BE2C (cell line): ENCODE data around the gene SCART1.

Experiments used
- DNase-seq: peaks from one replicate; pipeline ENCODE4 v3.0.0-alpha.2; 2020
- H3K27me3 ChIP-seq: fragments of 250-450 bp; sonication (Bioruptor Pico); 2 replicates; pipeline ENCODE4 v1.5.1; 2020; ENCODE audit warnings: mild to moderate bottlenecking
- H3K36me3 ChIP-seq: fragments of 250-450 bp; sonication (Bioruptor Pico); 2 replicates; pipeline ENCODE4 v1.5.1; 2020; ENCODE audit warnings: mild to moderate bottlenecking
- H3K4me1 ChIP-seq: fragments of 250-450 bp; sonication (Bioruptor Pico); 2 replicates; pipeline ENCODE4 v1.5.1; 2020
- H3K4me3 ChIP-seq: 2 replicates; pipeline ENCODE4 v1.5.1; 2011; ENCODE audit warnings: low read depth, low read length
- H3K9me3 ChIP-seq: fragments of 250-450 bp; sonication (Bioruptor Pico); 2 replicates; pipeline ENCODE4 v1.5.1; 2020
- TF ChIP-seq, protein P1 (sequence below): IDR thresholded peaks from 2 replicates; pipeline ENCODE4 v1.5.1; 2012; ENCODE audit warnings: mild to moderate bottlenecking, low read depth, low read length

Gene SCART1

DNA sequence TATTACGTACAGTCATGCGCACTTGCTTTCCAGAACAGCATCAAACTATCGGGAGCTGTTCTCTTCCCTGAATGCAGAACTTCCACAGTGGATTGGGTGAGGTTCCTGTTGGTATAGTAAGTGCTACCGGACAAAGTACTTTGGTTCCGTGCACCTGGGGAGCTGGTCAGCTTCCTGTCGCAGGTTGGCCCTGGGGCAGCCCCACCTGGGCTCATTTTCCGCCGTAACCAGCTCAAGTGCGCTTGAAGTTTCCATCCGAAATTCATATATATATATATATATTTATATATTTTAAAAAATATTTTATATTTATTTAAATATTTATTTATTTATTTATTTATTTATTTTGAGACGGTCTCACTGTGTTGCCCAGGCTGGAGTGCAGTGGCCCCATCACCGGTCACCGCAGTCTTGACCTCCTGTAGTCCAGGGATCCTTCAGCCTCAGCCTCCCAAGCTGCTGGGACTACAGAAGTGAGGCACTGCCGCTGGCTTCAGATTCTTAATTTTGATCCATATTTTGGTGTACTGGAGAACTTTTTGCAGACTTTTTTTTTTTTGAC lies 6.5 kb downstream of the SCART1 start:
- no peaks in the 10 kb centered on the region for H3K4me1 ChIP-seq
- H3K4me3 ChIP-seq = no peak overlapping the region
- TF ChIP-seq, protein P1, sequence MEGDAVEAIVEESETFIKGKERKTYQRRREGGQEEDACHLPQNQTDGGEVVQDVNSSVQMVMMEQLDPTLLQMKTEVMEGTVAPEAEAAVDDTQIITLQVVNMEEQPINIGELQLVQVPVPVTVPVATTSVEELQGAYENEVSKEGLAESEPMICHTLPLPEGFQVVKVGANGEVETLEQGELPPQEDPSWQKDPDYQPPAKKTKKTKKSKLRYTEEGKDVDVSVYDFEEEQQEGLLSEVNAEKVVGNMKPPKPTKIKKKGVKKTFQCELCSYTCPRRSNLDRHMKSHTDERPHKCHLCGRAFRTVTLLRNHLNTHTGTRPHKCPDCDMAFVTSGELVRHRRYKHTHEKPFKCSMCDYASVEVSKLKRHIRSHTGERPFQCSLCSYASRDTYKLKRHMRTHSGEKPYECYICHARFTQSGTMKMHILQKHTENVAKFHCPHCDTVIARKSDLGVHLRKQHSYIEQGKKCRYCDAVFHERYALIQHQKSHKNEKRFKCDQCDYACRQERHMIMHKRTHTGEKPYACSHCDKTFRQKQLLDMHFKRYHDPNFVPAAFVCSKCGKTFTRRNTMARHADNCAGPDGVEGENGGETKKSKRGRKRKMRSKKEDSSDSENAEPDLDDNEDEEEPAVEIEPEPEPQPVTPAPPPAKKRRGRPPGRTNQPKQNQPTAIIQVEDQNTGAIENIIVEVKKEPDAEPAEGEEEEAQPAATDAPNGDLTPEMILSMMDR = no peak
- no peaks in the 10 kb centered on the region for H3K9me3 ChIP-seq
- no peaks in the 10 kb centered on the region for H3K27me3 ChIP-seq
- no peak for DNase-seq
- no peaks in the 10 kb centered on the region for H3K36me3 ChIP-seq

DNA sequence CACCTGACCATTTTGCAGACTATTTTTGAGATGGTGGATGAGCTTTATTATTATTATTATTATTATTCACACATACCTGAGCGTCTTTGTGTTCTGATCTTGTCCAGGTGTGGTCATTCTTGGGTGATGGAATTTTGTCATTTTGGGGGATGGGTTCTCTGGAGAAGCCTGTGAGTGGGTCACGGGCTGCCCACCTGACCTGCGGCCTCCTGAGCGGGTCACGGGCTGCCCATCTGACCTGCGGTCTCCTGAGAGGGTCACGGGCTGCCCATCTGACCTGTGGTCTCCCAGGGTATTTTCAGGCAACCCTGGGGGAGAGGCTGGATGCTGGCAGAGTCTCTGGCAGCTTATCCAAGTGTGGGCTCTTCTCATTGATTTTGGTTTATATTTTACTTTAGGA lies 7.3 kb downstream of the SCART1 start:
- TF ChIP-seq, protein P1 = no peak
- Histone ChIP-seq H3K36me3 (no peaks in the 10 kb centered on the region), H3K27me3 (no peaks in the 10 kb centered on the region), H3K9me3 (no peaks in the 10 kb centered on the region), H3K4me1 (no peaks in the 10 kb centered on the region), H3K4me3 (no peak overlapping the region)
- no peak for DNase-seq

DNA sequence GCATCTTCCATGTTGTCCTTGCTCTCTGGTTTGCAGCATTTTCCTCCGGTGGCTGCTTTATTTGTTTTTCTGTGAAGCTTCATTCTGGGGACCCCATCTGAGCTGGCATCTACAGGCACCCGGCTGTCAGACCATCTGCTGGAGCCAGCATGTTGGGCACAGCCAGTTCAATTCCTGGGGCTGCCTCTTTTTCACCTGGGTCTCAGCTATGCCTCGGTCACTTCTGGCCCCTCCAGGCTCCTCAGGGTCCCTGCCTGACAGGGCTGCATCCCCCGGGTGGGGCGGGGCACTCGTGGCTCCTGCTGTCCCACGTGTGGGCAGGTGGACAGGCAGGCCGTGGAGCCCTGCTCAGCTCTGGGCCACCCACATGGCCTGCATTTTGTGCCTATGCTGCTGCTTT lies 8.1 kb downstream of the SCART1 start:
- TF ChIP-seq, protein P1 = no peak
- Histone ChIP-seq H3K27me3 (no peaks in the 10 kb centered on the region), H3K36me3 (no peaks in the 10 kb centered on the region), H3K9me3 (no peaks in the 10 kb centered on the region), H3K4me1 (no peaks in the 10 kb centered on the region), H3K4me3 (no peak overlapping the region)
- DNase-seq = no peak

DNA sequence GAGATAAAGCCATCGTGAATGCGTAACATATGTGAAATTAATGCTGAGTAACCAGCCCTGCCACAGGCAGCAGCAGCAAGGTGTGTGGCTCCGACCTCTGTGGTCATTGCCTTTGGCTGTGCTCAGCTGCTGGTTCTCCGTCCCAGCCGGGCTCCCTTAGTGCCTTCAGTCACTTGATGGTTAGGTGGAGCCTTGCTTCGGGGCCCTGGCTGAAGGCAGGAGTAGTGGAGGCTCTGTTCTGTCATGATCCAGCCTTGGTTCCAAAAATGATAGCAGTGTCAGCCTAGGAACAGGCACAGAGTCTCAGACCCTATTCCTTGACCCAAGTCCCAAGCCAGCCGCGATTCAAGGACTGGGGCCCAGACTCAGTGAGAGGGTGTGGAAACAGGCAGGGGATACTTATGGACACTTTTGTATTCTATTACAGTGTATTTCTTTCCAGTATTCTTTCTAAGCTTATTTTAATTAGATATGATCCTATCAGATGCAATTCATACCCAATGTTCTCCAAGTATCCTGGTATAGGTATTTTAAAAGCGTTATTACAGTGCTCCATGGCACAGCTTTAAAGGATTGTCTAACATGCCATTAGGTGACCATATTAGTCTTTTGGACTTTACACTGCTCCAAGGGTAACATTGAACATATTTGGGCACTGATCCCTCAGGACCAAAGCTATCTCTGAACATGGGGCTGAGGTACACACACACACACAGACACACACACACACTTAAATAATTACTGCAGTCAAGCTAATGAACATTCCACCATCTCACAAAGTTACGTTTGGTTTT lies 9.0 kb downstream of the SCART1 start:
- Histone ChIP-seq H3K36me3 (no peaks in the 10 kb centered on the region), H3K4me1 (no peaks in the 10 kb centered on the region)
- DNase-seq = no peak

DNA sequence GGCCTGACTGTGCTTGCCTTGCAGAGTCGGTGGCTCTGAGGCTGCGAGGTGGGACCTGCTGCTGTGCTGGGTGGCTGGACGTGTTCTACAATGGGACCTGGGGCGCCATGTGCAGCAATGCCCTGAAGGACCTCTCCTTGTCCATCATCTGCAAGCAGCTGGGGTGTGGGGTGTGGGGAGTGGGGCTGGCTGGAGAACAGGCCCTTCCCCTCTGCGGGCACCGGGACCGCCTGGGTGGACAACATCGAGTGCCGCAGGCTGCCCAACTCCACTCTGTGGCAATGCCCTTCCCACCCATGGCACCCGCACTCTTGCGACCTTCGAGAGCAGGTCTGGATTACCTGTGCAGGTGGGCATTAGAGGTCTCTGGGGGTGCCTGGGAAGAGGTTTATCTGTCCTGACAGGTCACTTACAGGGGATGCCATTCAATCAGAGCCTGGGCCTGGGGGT lies 10.9 kb downstream of the SCART1 start:
- H3K36me3 ChIP-seq = no peaks in the 10 kb centered on the region
- no peaks in the 10 kb centered on the region for H3K4me1 ChIP-seq
- no peak for DNase-seq
- H3K9me3 ChIP-seq = no peaks in the 10 kb centered on the region
- H3K27me3 ChIP-seq = no peaks in the 10 kb centered on the region
- H3K4me3 ChIP-seq = no peak overlapping the region
- TF ChIP-seq, protein P1 = no peak

More for the DNA sequence above, 9.0 kb downstream of the SCART1 start:
- Histone ChIP-seq H3K9me3 (no peaks in the 10 kb centered on the region), H3K27me3 (no peaks in the 10 kb centered on the region), H3K4me3 (no peak overlapping the region)
- TF ChIP-seq, protein P1 = no peak

DNA sequence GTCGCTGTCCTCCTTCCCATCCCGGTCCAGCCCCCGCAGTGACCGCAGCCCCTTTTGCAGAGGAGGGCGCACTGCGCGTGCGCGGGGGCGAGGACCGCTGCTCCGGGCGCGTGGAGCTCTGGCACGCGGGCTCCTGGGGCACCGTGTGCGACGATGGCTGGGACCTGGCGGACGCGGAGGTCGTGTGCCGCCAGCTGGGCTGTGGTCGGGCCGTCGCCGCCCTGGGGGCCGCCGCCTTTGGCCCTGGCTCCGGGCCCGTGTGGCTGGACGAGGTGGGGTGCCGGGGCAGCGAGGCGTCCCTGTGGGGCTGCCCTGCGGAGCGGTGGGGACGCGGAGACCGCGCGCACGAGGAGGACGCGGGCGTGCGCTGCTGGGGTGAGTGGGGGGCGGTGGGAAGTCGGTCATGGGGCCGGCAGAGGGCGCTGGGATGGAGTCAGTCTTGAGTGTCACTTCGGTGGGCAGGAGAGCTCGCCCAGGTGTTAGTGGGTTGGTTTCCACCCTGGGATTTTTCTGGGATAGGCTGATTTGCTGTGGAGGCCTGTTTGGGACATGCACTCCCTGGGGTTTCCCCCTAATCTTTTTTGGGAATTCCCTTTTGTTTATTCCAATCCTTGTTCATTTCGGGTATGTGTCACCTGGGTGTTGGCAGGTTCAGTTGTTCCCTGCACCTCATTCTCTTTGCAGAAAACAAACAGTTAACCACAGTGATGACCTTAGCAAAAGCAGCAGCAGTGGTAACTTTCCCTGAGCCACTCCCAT lies 11.6 kb downstream of the SCART1 start:
- H3K36me3 ChIP-seq = no peaks in the 10 kb centered on the region
- H3K9me3 ChIP-seq = no peaks in the 10 kb centered on the region
- TF ChIP-seq, protein P1 = no peak
- no peak overlapping the region for H3K4me3 ChIP-seq
- no peaks in the 10 kb centered on the region for H3K27me3 ChIP-seq
- no peaks in the 10 kb centered on the region for H3K4me1 ChIP-seq
- no peak for DNase-seq
